ENCODE results near the gene LZTR1. TPM values are rescaled to one million over a fixed set of nuclear protein-coding genes. Genes with fewer than 3 reads are reported as not detected.

LZTR1 gene
- total and polyA plus RNA-seq, 2 donors (not counting 3 experiments of a cell fraction or from before 2014, with no cell fraction given): 56.6 to 86.8 TPM

- Histone ChIP-seq H3K4me3 (replicated peaks in 1 of 3; ENCODE audit: insufficient read depth in 1 of 3, low read depth in 1 of 3, low read length in 3 of 3) (no peak overlapping the region), H2AFZ (ENCODE audit: low read depth, low read length) (no peak overlapping the region), H3K79me2 (ENCODE audit: control insufficient read depth, insufficient read depth, low read length) (no peaks in the 10 kb centered on the region), H3K4me1 (ENCODE audit: control insufficient read depth, extremely low read depth, insufficient read depth, low read length) (no peaks in the 10 kb centered on the region), H4K20me1 (replicated peaks; ENCODE audit: control insufficient read depth, extremely low read depth, insufficient read depth, low read length) (no peaks in the 10 kb centered on the region), H3K27me3 (ENCODE audit: control insufficient read depth in 2 of 2, insufficient read depth in 2 of 2, low read length in 2 of 2) (peaks cover 24 to 27% of the 10 kb centered on the region in 2 experiments), H3K9me1 (replicated peaks; ENCODE audit: control insufficient read depth, extremely low read depth, insufficient read depth, low read length) (no peaks in the 10 kb centered on the region), H3K9ac (replicated peaks; ENCODE audit: extremely low read depth, insufficient read depth, low read length) (no peak overlapping the region), H3K9me3 (replicated peaks; ENCODE audit: control insufficient read depth, insufficient read depth, low read length) (no peaks in the 10 kb centered on the region), H3K36me3 (ENCODE audit: control insufficient read depth in 2 of 2, extremely low read depth in 1 of 2, insufficient read depth in 2 of 2, low read length in 2 of 2) (no peaks in the 10 kb centered on the region), H3K4me2 (ENCODE audit: insufficient read depth, low read length) (no peak overlapping the region), H3K27ac (ENCODE audit: insufficient read depth, low read depth, low read length) (no peak overlapping the region)
- intact Hi-C loops (cut with micrococcal nuclease) (no loop called here), dilution Hi-C loops (cut with MboI; ENCODE audit: extremely low pct_ligation_motif_present, low sequenced_read_pairs) (no loop called here)
- ChIA-PET POLR2A (no interaction called here), CTCF (no interaction called here)
- FAIRE-seq (no peak), DNase-seq (ENCODE audit: low read depth, low spot score) (no peak)
- BruUV-seq (replicated peaks): no TSS peak
- TF ChIP-seq MAX (IDR thresholded peaks at IDR 0.05; ENCODE audit: insufficient read depth, insufficient read length) (no peak), MYC (IDR thresholded peaks at IDR 0.05; ENCODE audit: low read depth, low read length) (no peak), CTCF (IDR thresholded peaks at IDR 0.05; ENCODE audit: extremely low read depth in 1 of 2, insufficient read depth in 1 of 2, low read depth in 1 of 2, low read length in 2 of 2) (no peak), FOS (IDR thresholded peaks at IDR 0.05; ENCODE audit: borderline replicate concordance, insufficient read depth, low read length) (no peak), GATA2 (IDR thresholded peaks at IDR 0.05; ENCODE audit: insufficient read depth, insufficient read length, low read depth, low read length) (no peak), JUN (IDR thresholded peaks at IDR 0.05; ENCODE audit: borderline replicate concordance, insufficient read depth, insufficient read length, low read depth) (no peak), POLR2AphosphoS5 (IDR thresholded peaks at IDR 0.05; ENCODE audit: insufficient read depth, low read depth, low read length) (no peak), EZH2 (IDR thresholded peaks at IDR 0.05; ENCODE audit: borderline replicate concordance, low read depth, low read length, severe bottlenecking) (no peak), POLR2A (IDR thresholded peaks at IDR 0.05; ENCODE audit: low read depth, low read length) (no peak)
Measured at GRCh38 chr22:21030621-21031544, 48.8 kb downstream of the LZTR1 start.

All from endothelial cell of umbilical vein (primary cell).